Gastrocnemius medialis (tissue), 4 donors: ENCODE measurements around the gene CEP55.

Source experiments
- CTCF ChIP-seq, 5 experiments: fragments of 450-650 bp in 3 of 5; fragments of 200-600 bp in 2 of 5; sonication (generic) in 2 of 5; IDR thresholded peaks in 4 of 5; conservative IDR thresholded peaks in 1 of 5; 1 replicate in 4 of 5; 2 replicates in 1 of 5; pipeline ENCODE4 v1.5.1; 2016 to 2019; ENCODE audit warnings: antibody characterized with exemption in 5 of 5, mild to moderate bottlenecking in 3 of 5, moderate library complexity in 3 of 5
- POLR2A ChIP-seq, 2 donors: fragments of 450-650 bp; IDR thresholded peaks; one replicate each; pipeline ENCODE4 v1.6.1; 2017; ENCODE audit warnings: antibody characterized with exemption in 2 of 2, mild to moderate bottlenecking in 2 of 2, moderate library complexity in 2 of 2

- TF ChIP-seq CTCF (IDR thresholded peaks at IDR 0.05 in 4 of 5, conservative IDR thresholded peaks at IDR 0.05 in 1 of 5) (no peak), POLR2A (IDR thresholded peaks at IDR 0.05) (no peak)
These were observed 76.2 kb downstream of the CEP55 start for GRCh38 chr10:93572606-93573005.
